GM12865 (cell line): Measurements from ENCODE around the gene ADCY3.

Source experiments
- DNase-seq: peaks from one replicate; pipeline ENCODE4 v3.0.0; 2010; ENCODE audit warnings: low read depth
- H3K4me3 ChIP-seq: 2 replicates; pipeline ENCODE4 v1.5.1; 2011; ENCODE audit warnings: mild to moderate bottlenecking, low read depth, low read length, control low read depth
- TF ChIP-seq, protein P1 (sequence below): IDR thresholded peaks from 2 replicates; pipeline ENCODE4 v1.5.1; 2011; ENCODE audit warnings: low read length, control low read depth, low read depth, inconsistent platforms; ENCODE audit not compliant: insufficient read depth; ENCODE audit errors: missing control alignments

ADCY3 gene

DNA sequence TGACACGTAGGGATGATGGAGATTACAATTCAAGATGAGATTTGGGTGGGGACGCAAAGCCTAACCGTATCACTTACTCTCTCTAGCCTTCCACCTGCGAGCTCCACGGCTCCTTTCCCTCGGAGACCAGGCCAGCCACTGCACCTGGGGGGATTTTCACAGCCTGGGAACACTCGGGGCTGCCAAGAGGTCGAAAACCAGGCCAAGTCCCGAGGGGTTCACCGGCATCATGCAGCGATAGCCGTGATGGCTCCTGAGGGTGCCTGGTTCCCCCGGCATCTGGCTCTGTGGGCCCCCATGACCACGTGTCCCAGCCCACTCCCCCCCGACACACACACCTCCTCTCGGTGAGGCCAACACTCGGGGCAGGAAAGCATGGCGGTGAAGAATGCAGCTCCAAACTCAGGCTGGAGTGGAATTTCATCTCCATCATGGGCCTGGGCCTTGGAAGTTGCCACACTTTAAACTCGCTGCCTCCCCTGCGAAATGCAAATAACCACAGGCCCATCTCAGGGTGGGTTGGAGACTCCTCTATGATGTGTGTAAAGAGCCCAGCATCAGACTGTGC, 32.6 kb downstream of the ADCY3 start:
- no peak for DNase-seq
- no peak overlapping the region for H3K4me3 ChIP-seq
- TF ChIP-seq, protein P1, sequence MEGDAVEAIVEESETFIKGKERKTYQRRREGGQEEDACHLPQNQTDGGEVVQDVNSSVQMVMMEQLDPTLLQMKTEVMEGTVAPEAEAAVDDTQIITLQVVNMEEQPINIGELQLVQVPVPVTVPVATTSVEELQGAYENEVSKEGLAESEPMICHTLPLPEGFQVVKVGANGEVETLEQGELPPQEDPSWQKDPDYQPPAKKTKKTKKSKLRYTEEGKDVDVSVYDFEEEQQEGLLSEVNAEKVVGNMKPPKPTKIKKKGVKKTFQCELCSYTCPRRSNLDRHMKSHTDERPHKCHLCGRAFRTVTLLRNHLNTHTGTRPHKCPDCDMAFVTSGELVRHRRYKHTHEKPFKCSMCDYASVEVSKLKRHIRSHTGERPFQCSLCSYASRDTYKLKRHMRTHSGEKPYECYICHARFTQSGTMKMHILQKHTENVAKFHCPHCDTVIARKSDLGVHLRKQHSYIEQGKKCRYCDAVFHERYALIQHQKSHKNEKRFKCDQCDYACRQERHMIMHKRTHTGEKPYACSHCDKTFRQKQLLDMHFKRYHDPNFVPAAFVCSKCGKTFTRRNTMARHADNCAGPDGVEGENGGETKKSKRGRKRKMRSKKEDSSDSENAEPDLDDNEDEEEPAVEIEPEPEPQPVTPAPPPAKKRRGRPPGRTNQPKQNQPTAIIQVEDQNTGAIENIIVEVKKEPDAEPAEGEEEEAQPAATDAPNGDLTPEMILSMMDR: no peak

DNA sequence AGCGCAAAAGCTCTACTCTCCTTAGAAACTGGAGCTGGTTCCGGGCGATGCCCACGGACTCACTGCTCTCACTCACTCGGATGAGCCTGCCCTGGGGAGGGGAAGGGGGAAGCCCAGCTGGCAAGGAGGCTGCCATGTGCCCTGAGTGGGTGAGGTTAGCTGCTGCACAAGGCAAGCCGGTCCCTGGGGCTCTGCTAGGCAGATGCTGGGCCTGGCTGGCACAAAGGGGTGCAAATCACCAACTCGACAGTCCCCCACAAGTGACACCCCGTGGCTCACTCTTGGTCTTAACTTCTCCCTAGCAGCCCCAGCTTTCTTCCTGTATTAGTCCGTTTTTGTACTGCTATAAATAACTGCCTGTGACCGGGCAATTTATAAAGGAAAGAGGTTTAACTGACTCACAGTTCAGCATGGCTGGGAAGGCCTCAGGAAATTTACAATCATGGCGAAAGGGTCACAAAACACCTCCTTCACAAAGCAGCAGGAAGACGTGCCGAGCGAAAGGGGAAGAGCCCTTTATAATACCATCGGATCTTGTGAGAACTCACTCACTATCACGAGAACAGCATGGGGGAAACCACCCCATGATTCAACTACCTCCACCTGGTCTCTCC, 33.2 kb downstream of the ADCY3 start:
- TF ChIP-seq, protein P1: no peak
- no peak overlapping the region for H3K4me3 ChIP-seq
- DNase-seq: no peak

DNA sequence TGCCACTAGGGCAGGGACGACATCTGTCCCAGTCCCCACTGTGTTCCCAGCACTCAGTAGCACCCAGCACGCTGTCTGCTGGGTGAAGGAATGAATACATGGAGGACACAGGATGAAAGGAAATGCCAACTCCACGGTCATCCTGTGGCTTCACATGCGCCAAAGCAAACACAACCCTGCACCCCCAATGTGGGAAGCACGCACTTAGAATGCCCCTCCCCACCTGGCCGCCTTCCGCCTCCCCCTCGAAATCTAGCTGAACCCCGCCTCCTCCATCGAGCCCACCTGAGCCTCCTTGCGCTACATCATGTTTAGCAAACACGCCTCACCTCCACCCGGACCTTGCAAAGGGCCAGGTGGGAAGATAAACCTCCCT, 33.9 kb downstream of the ADCY3 start:
- H3K4me3 ChIP-seq: no peak overlapping the region
- no peak for DNase-seq
- TF ChIP-seq, protein P1: no peak

DNA sequence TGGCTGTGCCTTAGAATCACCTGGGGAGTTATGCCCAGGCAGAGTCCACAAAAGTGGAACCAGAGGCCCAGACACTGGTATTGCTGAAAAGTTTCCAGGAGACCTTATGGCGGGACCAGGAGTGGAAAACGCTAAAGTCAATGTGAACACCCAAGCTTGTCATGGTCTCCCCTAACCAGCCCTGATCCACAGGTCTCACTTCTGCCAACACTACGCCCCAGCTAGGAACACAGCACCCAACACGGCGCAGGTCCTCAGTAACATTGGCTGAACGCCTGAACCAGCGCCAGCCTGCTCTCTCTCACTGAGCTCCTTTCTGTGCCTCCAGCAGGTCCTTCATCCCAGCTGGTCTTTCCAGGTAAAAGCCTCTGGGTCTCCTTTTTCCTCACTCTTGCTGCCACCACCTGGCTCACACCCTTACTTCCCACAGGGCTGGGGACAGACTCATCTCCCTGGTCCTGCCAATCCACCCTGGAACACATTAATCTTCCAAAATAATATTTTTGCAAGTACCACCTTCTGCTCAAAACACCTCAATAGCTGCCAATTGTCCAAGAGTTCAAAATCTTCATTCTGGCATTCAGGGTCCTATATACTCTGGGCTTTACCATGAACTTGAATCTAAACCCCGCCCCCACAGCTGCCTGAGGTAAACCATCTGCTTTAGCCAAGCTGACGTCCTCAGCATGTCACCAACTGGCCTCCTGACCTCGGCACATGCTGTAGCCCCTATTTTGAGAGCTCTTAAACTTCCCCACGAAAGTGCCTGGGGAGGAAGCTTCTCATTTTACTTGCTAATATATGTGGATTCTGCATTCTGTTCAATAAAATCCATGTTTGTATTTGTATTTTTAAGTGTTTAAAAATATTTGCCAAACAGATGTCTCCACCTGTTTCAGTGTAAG, 34.6 kb downstream of the ADCY3 start:
- no peak overlapping the region for H3K4me3 ChIP-seq
- TF ChIP-seq, protein P1: no peak
- no peak for DNase-seq

DNA sequence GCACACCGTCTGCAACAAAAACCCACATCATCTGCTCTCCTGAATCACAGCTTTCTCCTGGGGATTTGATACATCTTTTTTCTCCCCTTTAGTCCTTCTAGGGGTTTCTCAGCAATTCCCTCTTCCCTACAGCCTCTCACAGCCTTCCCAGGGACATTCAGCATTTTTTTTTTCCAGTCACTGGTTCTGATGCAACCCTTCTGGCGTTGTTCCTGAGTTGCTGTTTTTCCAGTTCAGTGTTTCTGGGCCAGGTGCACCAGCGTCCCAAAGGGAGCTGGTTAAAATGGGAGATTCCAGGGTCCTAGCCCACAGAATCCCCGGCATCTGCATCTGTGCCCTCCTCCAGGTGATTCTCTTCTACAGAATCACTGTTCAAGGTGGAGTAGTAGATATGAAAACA, 36.1 kb downstream of the ADCY3 start:
- TF ChIP-seq, protein P1: no peak
- H3K4me3 ChIP-seq: no peak overlapping the region
- no peak for DNase-seq

DNA sequence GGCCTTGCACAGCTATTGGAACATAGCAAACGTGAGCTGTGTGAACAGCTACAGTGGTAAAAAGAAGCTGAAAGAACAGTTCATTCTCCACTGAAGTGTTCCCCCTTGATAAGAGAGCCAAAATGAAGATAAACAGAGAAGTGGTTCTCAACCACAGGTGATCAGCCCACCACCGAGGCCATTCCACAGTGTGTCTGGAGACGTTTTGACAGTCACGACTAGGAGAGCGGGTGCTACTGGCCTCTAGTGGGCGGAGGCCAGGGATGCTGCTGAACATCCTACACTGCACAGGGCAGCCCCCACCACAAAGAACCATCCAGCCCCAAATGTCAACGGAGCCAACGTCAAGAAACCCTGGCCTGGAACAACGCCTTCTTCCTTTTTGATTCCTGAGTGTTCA, 38.4 kb downstream of the ADCY3 start:
- H3K4me3 ChIP-seq: no peak overlapping the region
- DNase-seq: no peak
- TF ChIP-seq, protein P1: no peak
